HEK293T (cell line): ENCODE data around the gene FOXI2.

Source experiments
- CTCF ChIA-PET: fragments of 350-600 bp; formaldehyde crosslinking; extraction: SDS; loops from one replicate; lab custom pipeline; 2021; ENCODE audit warnings: antibody characterized with exemption, inconsistent platforms; lab: Yijun Ruan, JAX
- POLR2A ChIA-PET: fragments of 350-600 bp; formaldehyde crosslinking; extraction: SDS; loops from one replicate; lab custom pipeline; 2020; ENCODE audit warnings: antibody characterized with exemption, inconsistent platforms; lab: Yijun Ruan, JAX
- DNase-seq: peaks from one replicate; pipeline ENCODE4 v3.0.0; 2012; ENCODE audit warnings: mixed read lengths; ENCODE audit errors: extremely low spot score
- ARNT ChIP-seq: fragments of 450-650 bp; IDR thresholded peaks from 2 replicates; pipeline ENCODE4 v1.6.1; 2017; ENCODE audit warnings: mild to moderate bottlenecking
- BHLHE40 ChIP-seq: fragments of 450-650 bp; IDR thresholded peaks from 2 replicates; pipeline ENCODE4 v1.6.1; 2016; ENCODE audit warnings: mild to moderate bottlenecking, moderate library complexity, borderline replicate concordance
- CTBP1 ChIP-seq: fragments of 450-650 bp; IDR thresholded peaks from 2 replicates; pipeline ENCODE4 v1.6.1; 2016; ENCODE audit warnings: borderline replicate concordance
- ELF4 ChIP-seq: fragments of 450-650 bp; IDR thresholded peaks from 2 replicates; pipeline ENCODE4 v1.6.1; 2017; ENCODE audit warnings: antibody characterized with exemption
- FOXA1 ChIP-seq: fragments of 450-650 bp; IDR thresholded peaks from 2 replicates; pipeline ENCODE4 v1.6.1; 2016; ENCODE audit warnings: mild to moderate bottlenecking
- FOXK2 ChIP-seq: fragments of 450-650 bp; IDR thresholded peaks from 2 replicates; pipeline ENCODE4 v1.6.1; 2016; ENCODE audit warnings: mild to moderate bottlenecking
- FOXM1 ChIP-seq: fragments of 450-650 bp; IDR thresholded peaks from 2 replicates; pipeline ENCODE4 v1.6.1; 2017; ENCODE audit warnings: mild to moderate bottlenecking, borderline replicate concordance
- HDGF ChIP-seq: fragments of 450-650 bp; IDR thresholded peaks from 2 replicates; pipeline ENCODE4 v1.6.1; 2017; ENCODE audit warnings: antibody characterized with exemption, borderline replicate concordance
- L3MBTL2 ChIP-seq: fragments of 450-650 bp; conservative IDR thresholded peaks from 2 replicates; pipeline ENCODE4 v1.6.1; 2016; ENCODE audit warnings: mild to moderate bottlenecking
- LEF1 ChIP-seq: fragments of 450-650 bp; IDR thresholded peaks from 2 replicates; pipeline ENCODE4 v1.6.1; 2017; ENCODE audit warnings: mild to moderate bottlenecking, borderline replicate concordance
- NFRKB ChIP-seq: fragments of 450-650 bp; IDR thresholded peaks from 2 replicates; pipeline ENCODE4 v1.6.1; 2016; ENCODE audit warnings: mild to moderate bottlenecking, moderate library complexity
- PKNOX1 ChIP-seq: fragments of 450-650 bp; IDR thresholded peaks from 2 replicates; pipeline ENCODE4 v1.6.1; 2016
- SP1 ChIP-seq: fragments of 450-650 bp; IDR thresholded peaks from 2 replicates; pipeline ENCODE4 v1.6.1; 2017
- SUZ12 ChIP-seq: fragments of 450-650 bp; IDR thresholded peaks from 2 replicates; pipeline ENCODE4 v1.6.1; 2016; ENCODE audit warnings: mild to moderate bottlenecking
- TARDBP ChIP-seq: fragments of 450-650 bp; IDR thresholded peaks from 2 replicates; pipeline ENCODE4 v1.6.1; 2016
- ZNF384 ChIP-seq: fragments of 450-650 bp; IDR thresholded peaks from 2 replicates; pipeline ENCODE4 v1.6.1; 2016

FOXI2 gene

GRCh38 chr10:127740596-127740995 is 3.6 kb downstream of the FOXI2 start:
- ChIA-PET POLR2A (no interaction called here), CTCF (no interaction called here)
- no peak for DNase-seq
- TF ChIP-seq SUZ12: no peak
- TF ChIP-seq HDGF: no peak
- TF ChIP-seq ELF4: no peak
- no peak for TF ChIP-seq FOXA1
- TF ChIP-seq L3MBTL2: no peak
- TF ChIP-seq FOXM1: no peak
- TF ChIP-seq NFRKB: no peak
- no peak for TF ChIP-seq PKNOX1
- no peak for TF ChIP-seq LEF1
- no peak for TF ChIP-seq ARNT
- TF ChIP-seq CTBP1: no peak
- no peak for TF ChIP-seq TARDBP
- no peak for TF ChIP-seq ZNF384
- TF ChIP-seq SP1: no peak
- no peak for TF ChIP-seq FOXK2
- TF ChIP-seq BHLHE40: no peak

GRCh38 chr10:127743205-127743604 is 6.2 kb downstream of the FOXI2 start:
- CTCF ChIA-PET: no interaction called here
- TF ChIP-seq SP1 (no peak), ZNF384 (no peak), NFRKB (no peak), SUZ12 (no peak), FOXM1 (no peak), TARDBP (no peak), FOXA1 (no peak), BHLHE40 (no peak), LEF1 (no peak), ELF4 (no peak), CTBP1 (no peak), FOXK2 (no peak), L3MBTL2 (no peak)
- no peak for DNase-seq
- POLR2A ChIA-PET: no interaction called here

- ChIA-PET CTCF (no interaction called here), POLR2A (no interaction called here)
- DNase-seq: no peak
- TF ChIP-seq ZNF384 (no peak), FOXK2 (no peak)
These were observed 8.0 kb downstream of the FOXI2 start for GRCh38 chr10:127744956-127745355.

- no peak for DNase-seq
- no peak for TF ChIP-seq ZNF384
- no peak for TF ChIP-seq NFRKB
- TF ChIP-seq FOXK2: no peak
- no peak for TF ChIP-seq BHLHE40
- no peak for TF ChIP-seq LEF1
- TF ChIP-seq ELF4: no peak
- ChIA-PET CTCF (interaction anchor here (0.7 kb wide), 1 partner anchor 247 kb away, joined by 3 read pairs; no protein-coding TSS in a partner anchor), POLR2A (no interaction called here)
These were observed 8.9 kb downstream of the FOXI2 start for GRCh38 chr10:127745861-127746260.

- ChIA-PET CTCF (no interaction called here), POLR2A (no interaction called here)
- no peak for DNase-seq
- TF ChIP-seq FOXM1: no peak
- TF ChIP-seq BHLHE40: no peak
- no peak for TF ChIP-seq NFRKB
- TF ChIP-seq CTBP1: no peak
- no peak for TF ChIP-seq HDGF
- TF ChIP-seq SP1: no peak
- TF ChIP-seq FOXK2: no peak
- TF ChIP-seq ARNT: no peak
- no peak for TF ChIP-seq FOXA1
- TF ChIP-seq L3MBTL2: no peak
- no peak for TF ChIP-seq SUZ12
- TF ChIP-seq PKNOX1: no peak
- TF ChIP-seq ZNF384: no peak
- TF ChIP-seq LEF1: no peak
- no peak for TF ChIP-seq ELF4
- TF ChIP-seq TARDBP: no peak
These were observed 18.8 kb downstream of the FOXI2 start for GRCh38 chr10:127755753-127756152.

GRCh38 chr10:127756264-127756663 is 19.3 kb downstream of the FOXI2 start:
- ChIA-PET POLR2A (no interaction called here), CTCF (no interaction called here)

GRCh38 chr10:127757033-127757432 is 20.0 kb downstream of the FOXI2 start:
- POLR2A ChIA-PET: no interaction called here
- TF ChIP-seq PKNOX1 (no peak), HDGF (no peak), BHLHE40 (no peak), L3MBTL2 (no peak), ARNT (no peak), LEF1 (no peak), ELF4 (no peak), SP1 (no peak), TARDBP (no peak), SUZ12 (no peak), ZNF384 (no peak), FOXK2 (no peak), NFRKB (no peak), FOXA1 (no peak), FOXM1 (no peak), CTBP1 (no peak)
- no peak for DNase-seq
- CTCF ChIA-PET: no interaction called here

More at GRCh38 chr10:127756264-127756663, 19.3 kb downstream of the FOXI2 start:
- TF ChIP-seq NFRKB (no peak), FOXM1 (no peak), FOXK2 (no peak), HDGF (no peak), LEF1 (no peak), CTBP1 (no peak), BHLHE40 (no peak), L3MBTL2 (no peak), TARDBP (no peak), ZNF384 (no peak)
- DNase-seq: no peak
